Measurements from ENCODE around the gene MARK2.
"Not testable (repeated sequence)": the region's sequence is repeated elsewhere in the genome, so short reads cannot be mapped to it uniquely, and the experiment has no call there.

The MARK2 gene

GRCh38 chr11:63838678-63839507, at the start of gene MARK2:
TSS of gene MARK2 (plus strand) at chr11:63839110. CDS start at chr11:63839507, 397 bp downstream.
- peak; percentile 100 for DNase-seq (ENCODE audit: low spot score)

GRCh38 chr11:63791495-63792167, 47.3 kb upstream of the MARK2 start:
- DNase-seq (ENCODE audit: low spot score), result no peak

GRCh38 chr11:63793161-63793560, 45.7 kb upstream of the MARK2 start:
- DNase-seq (ENCODE audit: low spot score), result no peak

GRCh38 chr11:63795066-63795465, 43.8 kb upstream of the MARK2 start:
- no peak for DNase-seq (ENCODE audit: low spot score)

- DNase-seq (ENCODE audit: low spot score), result no peak
Measured at GRCh38 chr11:63800921-63801320, 38.0 kb upstream of the MARK2 start.

- no peak for DNase-seq (ENCODE audit: low spot score)
Measured at GRCh38 chr11:63802637-63803414, 36.1 kb upstream of the MARK2 start.

GRCh38 chr11:63804259-63804658, 34.7 kb upstream of the MARK2 start:
- no peak for DNase-seq (ENCODE audit: low spot score)

- no peak for DNase-seq (ENCODE audit: low spot score)
Measured at GRCh38 chr11:63805844-63806415, 33.0 kb upstream of the MARK2 start.

GRCh38 chr11:63810383-63810782, 28.5 kb upstream of the MARK2 start:
- not testable (repeated sequence) for DNase-seq (ENCODE audit: low spot score)

- no peak for DNase-seq (ENCODE audit: low spot score)
Measured at GRCh38 chr11:63811522-63811921, 27.4 kb upstream of the MARK2 start.

- peak; percentile 61 for DNase-seq (ENCODE audit: low spot score)
Measured at GRCh38 chr11:63813035-63813562, 25.8 kb upstream of the MARK2 start, which contains the start of gene SPINDOC. TSS of gene SPINDOC (plus strand) at chr11:63813456. CDS start at chr11:63813687, 231 bp downstream.

- no peak for DNase-seq (ENCODE audit: low spot score)
Measured at GRCh38 chr11:63813563-63814382, 25.1 kb upstream of the MARK2 start.

- no peak for DNase-seq (ENCODE audit: low spot score)
Measured at GRCh38 chr11:63814383-63814736, 24.6 kb upstream of the MARK2 start.

GRCh38 chr11:63816166-63816565, 22.7 kb upstream of the MARK2 start:
- no peak for DNase-seq (ENCODE audit: low spot score)

- DNase-seq (ENCODE audit: low spot score), result no peak
Measured at GRCh38 chr11:63816732-63817131, 22.2 kb upstream of the MARK2 start.

GRCh38 chr11:63817758-63818498, 21.0 kb upstream of the MARK2 start:
- DNase-seq (ENCODE audit: low spot score), result no peak

GRCh38 chr11:63818609-63819008, 20.3 kb upstream of the MARK2 start:
- no peak for DNase-seq (ENCODE audit: low spot score)

- no peak for DNase-seq (ENCODE audit: low spot score)
Measured at GRCh38 chr11:63821411-63821810, 17.5 kb upstream of the MARK2 start.

GRCh38 chr11:63826471-63827190, 12.3 kb upstream of the MARK2 start:
- no peak for DNase-seq (ENCODE audit: low spot score)
